ENCODE measurements around the gene PGA4.
"Not testable (repeated sequence)": the region's sequence is repeated elsewhere in the genome, so short reads cannot be mapped to it uniquely, and the experiment has no call there.

Gene PGA4

DNA sequence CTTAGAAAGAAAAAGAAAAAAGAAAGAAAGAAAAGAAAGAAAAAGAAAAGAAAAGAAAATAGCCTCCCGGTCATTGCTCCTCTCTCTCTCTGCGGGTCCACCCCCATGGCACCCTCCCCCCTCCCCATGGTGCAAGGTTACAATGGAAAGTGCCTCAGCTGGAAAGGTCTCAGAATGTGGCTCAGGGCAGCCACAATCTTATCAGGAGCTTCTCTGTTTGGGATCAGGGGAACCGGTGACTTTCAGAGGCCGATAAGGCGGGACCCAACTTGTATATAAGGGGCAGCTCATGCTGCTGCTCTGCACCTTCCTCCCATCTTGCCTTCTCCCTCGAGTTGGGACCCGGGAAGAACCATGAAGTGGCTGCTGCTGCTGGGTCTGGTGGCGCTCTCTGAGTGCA is at the start of gene PGA4:
TSS of gene PGA4 (plus strand) at position 301 of the 400 bp plus-strand sequence. CDS start at position 355, 54 bp downstream.
- H3K27me3 ChIP-seq (ENCODE audit: control insufficient read depth in 1 of 2, insufficient read depth in 2 of 2, low read length in 2 of 2); H3K9me3 ChIP-seq (ENCODE audit: control insufficient read depth in 2 of 2, low read length in 2 of 2); H3K36me3 ChIP-seq (ENCODE audit: control insufficient read depth in 2 of 2, insufficient read depth in 2 of 2, low read length in 2 of 2); H3K4me1 ChIP-seq (ENCODE audit: control insufficient read depth, insufficient read depth, low read length); H3K4me3 ChIP-seq (ENCODE audit: low read length in 2 of 2); H3K27ac ChIP-seq (ENCODE audit: low read length); H3K9ac ChIP-seq (ENCODE audit: low read length in 2 of 2): not testable (repeated sequence)

DNA sequence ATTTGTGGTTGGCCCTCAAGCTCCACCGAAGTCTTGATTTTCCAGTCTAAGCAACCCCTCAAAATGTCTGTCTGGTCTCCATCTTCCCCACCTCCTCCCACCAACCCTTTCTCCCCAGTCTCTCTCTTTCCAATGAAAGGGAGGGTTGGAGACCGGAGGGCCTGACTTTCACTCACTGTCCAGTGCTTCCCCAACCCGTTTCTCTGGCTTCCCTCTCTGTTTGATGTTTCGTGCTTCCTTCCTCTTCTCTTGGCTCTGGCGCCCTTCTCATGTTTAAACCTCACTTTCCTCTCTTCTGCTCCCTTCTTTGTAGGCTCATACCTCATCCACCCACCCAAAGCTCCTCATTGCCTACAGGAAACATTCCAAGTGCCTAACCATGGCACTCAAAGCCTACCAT is 49.8 kb upstream of the PGA4 start:
- Histone ChIP-seq H3K9me3 (ENCODE audit: control insufficient read depth in 2 of 2, low read length in 2 of 2) (peaks cover 0 to 5% of the 10 kb centered on the region in 2 donors), H3K36me3 (ENCODE audit: control insufficient read depth in 2 of 2, insufficient read depth in 2 of 2, low read length in 2 of 2) (no peaks in the 10 kb centered on the region), H3K4me1 (ENCODE audit: control insufficient read depth, insufficient read depth, low read length) (no peaks in the 10 kb centered on the region), H3K4me3 (ENCODE audit: low read length in 2 of 2) (no peak overlapping the region), H3K9ac (ENCODE audit: low read length in 2 of 2) (no peak overlapping the region), H3K27me3 (ENCODE audit: control insufficient read depth in 1 of 2, insufficient read depth in 2 of 2, low read length in 2 of 2) (peaks cover 3 to 4% of the 10 kb centered on the region in 2 donors), H3K27ac (ENCODE audit: low read length) (no peak overlapping the region)

DNA sequence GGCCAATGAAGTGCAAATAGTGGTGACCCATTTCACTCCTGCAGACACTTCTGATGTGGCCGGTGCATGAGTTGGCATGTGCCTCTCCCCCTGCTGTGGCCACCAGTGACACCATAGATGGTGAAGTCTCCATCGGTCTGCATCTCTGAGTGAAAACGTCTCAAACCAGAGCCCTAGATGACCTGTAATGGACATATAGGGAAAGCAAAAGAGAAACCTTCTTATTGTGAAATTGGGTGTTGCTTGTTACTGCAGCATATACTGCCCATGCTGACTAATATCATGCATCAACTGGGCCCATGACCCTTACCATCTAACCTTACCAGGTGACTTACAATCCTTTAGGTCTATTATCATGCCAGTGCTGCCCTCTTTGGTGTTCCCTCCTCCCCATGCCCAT is 49.3 kb upstream of the PGA4 start:
- no peak overlapping the region for H3K4me3 ChIP-seq (ENCODE audit: low read length in 2 of 2)
- no peaks in the 10 kb centered on the region for H3K36me3 ChIP-seq (ENCODE audit: control insufficient read depth in 2 of 2, insufficient read depth in 2 of 2, low read length in 2 of 2)
- no peaks in the 10 kb centered on the region for H3K4me1 ChIP-seq (ENCODE audit: control insufficient read depth, insufficient read depth, low read length)
- no peak overlapping the region for H3K27ac ChIP-seq (ENCODE audit: low read length)
- peaks cover 3 to 4% of the 10 kb centered on the region in 2 donors for H3K27me3 ChIP-seq (ENCODE audit: control insufficient read depth in 1 of 2, insufficient read depth in 2 of 2, low read length in 2 of 2)
- H3K9me3 ChIP-seq (ENCODE audit: control insufficient read depth in 2 of 2, low read length in 2 of 2), result peaks cover 0 to 5% of the 10 kb centered on the region in 2 donors
- H3K9ac ChIP-seq (ENCODE audit: low read length in 2 of 2), result no peak overlapping the region

DNA sequence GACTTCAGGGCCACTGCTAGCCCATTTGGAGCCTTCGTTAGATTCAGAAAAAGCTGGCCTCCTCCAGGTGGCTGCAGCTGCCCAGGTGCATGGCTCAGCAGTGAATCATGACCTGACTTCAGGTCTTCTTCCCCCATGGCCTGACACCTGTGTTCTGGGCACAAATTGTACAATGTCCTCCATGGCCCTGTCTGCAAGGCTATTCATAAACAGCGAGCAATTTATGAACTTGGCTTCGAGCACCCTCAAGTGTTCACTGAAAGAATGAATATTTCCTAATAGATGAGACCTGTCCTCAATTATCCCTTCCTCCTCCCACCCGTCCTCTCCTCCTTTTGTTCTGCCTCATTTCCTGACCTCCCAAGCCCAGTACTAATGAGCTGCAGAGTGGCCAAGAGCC is 48.7 kb upstream of the PGA4 start:
- Histone ChIP-seq H3K9me3 (ENCODE audit: control insufficient read depth in 2 of 2, low read length in 2 of 2) (peaks cover 0 to 5% of the 10 kb centered on the region in 2 donors), H3K27ac (ENCODE audit: low read length) (no peak overlapping the region), H3K4me3 (ENCODE audit: low read length in 2 of 2) (no peak overlapping the region), H3K9ac (ENCODE audit: low read length in 2 of 2) (no peak overlapping the region), H3K4me1 (ENCODE audit: control insufficient read depth, insufficient read depth, low read length) (no peaks in the 10 kb centered on the region), H3K36me3 (ENCODE audit: control insufficient read depth in 2 of 2, insufficient read depth in 2 of 2, low read length in 2 of 2) (no peaks in the 10 kb centered on the region), H3K27me3 (ENCODE audit: control insufficient read depth in 1 of 2, insufficient read depth in 2 of 2, low read length in 2 of 2) (peaks cover 3 to 4% of the 10 kb centered on the region in 2 donors)

DNA sequence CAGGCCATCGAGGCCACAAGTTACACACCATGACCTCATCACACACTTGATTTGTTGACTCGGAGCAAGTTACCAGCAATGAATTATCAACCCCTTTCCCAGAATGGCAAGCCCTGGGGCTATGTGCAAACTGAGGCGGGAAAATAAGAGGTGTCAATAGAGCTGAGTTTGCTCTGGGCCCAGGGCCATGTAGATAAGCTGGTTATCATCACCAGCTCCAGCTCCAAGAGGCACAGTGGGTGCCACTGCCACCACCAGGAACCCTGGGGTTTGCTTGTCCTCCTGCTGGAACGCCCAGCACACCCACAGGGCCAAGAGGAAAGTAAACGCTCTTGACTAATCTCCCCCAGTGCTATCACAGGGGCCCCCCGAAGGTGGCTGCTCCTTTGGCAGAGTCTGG is 47.9 kb upstream of the PGA4 start:
- Histone ChIP-seq H3K4me1 (ENCODE audit: control insufficient read depth, insufficient read depth, low read length) (no peaks in the 10 kb centered on the region), H3K27ac (ENCODE audit: low read length) (no peak overlapping the region), H3K27me3 (ENCODE audit: control insufficient read depth in 1 of 2, insufficient read depth in 2 of 2, low read length in 2 of 2) (peaks cover 3 to 4% of the 10 kb centered on the region in 2 donors), H3K9me3 (ENCODE audit: control insufficient read depth in 2 of 2, low read length in 2 of 2) (peaks cover 0 to 5% of the 10 kb centered on the region in 2 donors), H3K4me3 (ENCODE audit: low read length in 2 of 2) (no peak overlapping the region), H3K9ac (ENCODE audit: low read length in 2 of 2) (no peak overlapping the region), H3K36me3 (ENCODE audit: control insufficient read depth in 2 of 2, insufficient read depth in 2 of 2, low read length in 2 of 2) (no peaks in the 10 kb centered on the region)

DNA sequence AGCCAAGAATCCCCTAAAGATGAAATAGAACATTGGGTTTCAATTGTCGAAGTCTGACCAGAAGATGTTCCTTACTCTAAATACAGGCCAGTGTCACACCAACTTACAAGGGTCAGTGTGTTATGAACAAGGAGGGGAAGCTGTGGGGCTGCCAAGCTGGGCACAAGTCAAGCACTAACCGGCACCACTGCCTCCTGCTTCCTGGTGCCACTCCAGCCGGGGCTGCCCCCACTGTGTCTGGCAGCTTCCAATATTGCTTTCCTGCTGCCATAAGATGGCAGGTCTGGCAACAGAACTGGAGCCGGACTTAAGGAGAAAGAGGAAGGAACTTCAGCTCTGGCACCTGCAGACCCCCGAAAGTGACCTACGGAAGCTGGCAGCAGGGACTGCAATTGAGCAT is 47.2 kb upstream of the PGA4 start:
- no peak overlapping the region for H3K27ac ChIP-seq (ENCODE audit: low read length)
- no peak overlapping the region for H3K9ac ChIP-seq (ENCODE audit: low read length in 2 of 2)
- H3K27me3 ChIP-seq (ENCODE audit: control insufficient read depth in 1 of 2, insufficient read depth in 2 of 2, low read length in 2 of 2), result peaks cover 3 to 4% of the 10 kb centered on the region in 2 donors
- H3K36me3 ChIP-seq (ENCODE audit: control insufficient read depth in 2 of 2, insufficient read depth in 2 of 2, low read length in 2 of 2), result no peaks in the 10 kb centered on the region
- H3K9me3 ChIP-seq (ENCODE audit: control insufficient read depth in 2 of 2, low read length in 2 of 2), result peaks cover 0 to 5% of the 10 kb centered on the region in 2 donors
- no peaks in the 10 kb centered on the region for H3K4me1 ChIP-seq (ENCODE audit: control insufficient read depth, insufficient read depth, low read length)
- no peak overlapping the region for H3K4me3 ChIP-seq (ENCODE audit: low read length in 2 of 2)

DNA sequence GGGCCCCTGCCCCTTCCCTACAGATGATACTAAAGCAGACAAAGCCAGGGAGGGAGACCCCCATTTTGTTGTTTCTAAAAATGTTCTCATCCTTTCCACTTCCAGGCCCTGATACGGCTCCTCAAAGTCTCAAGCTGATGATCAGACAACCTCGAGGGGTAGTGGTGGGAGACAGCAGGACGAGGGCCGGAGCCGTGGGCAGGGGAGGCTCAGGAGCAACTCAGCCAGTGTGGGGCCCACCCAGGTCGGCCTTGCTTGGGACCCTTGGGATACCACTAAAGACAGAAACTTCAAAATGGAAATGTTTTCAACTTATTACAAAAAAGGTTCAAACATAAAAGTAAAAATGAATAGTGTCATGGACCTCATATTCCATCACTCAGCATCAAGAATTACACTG is 45.7 kb upstream of the PGA4 start:
- H3K9me3 ChIP-seq (ENCODE audit: control insufficient read depth in 2 of 2, low read length in 2 of 2), result peaks cover 0 to 5% of the 10 kb centered on the region in 2 donors
- no peaks in the 10 kb centered on the region for H3K36me3 ChIP-seq (ENCODE audit: control insufficient read depth in 2 of 2, insufficient read depth in 2 of 2, low read length in 2 of 2)
- no peak overlapping the region for H3K4me3 ChIP-seq (ENCODE audit: low read length in 2 of 2)
- H3K27me3 ChIP-seq (ENCODE audit: control insufficient read depth in 1 of 2, insufficient read depth in 2 of 2, low read length in 2 of 2), result peaks cover 3 to 4% of the 10 kb centered on the region in 2 donors
- H3K9ac ChIP-seq (ENCODE audit: low read length in 2 of 2), result no peak overlapping the region
- H3K4me1 ChIP-seq (ENCODE audit: control insufficient read depth, insufficient read depth, low read length), result no peaks in the 10 kb centered on the region
- H3K27ac ChIP-seq (ENCODE audit: low read length), result no peak overlapping the region

DNA sequence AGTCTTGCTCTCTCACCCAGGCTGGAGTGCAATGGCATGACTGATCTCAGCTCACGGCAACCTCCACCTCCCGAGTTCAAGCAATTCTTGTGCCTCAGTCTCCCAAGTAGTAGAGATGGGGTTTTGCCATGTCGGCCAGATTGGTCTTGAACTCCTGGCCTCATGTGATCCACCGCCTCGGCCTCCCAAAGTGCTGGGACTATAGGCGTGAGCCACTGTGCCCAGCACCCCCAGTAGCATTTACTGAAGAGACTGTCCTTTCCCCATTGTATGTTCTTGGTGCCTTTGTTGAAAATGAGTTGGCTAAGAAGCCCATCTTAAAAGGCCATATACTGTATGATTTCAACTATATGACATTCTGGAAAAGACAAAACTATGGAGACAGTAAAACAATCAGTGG is 41.9 kb upstream of the PGA4 start:
- H3K9ac ChIP-seq (ENCODE audit: low read length in 2 of 2); H3K4me3 ChIP-seq (ENCODE audit: low read length in 2 of 2); H3K27me3 ChIP-seq (ENCODE audit: control insufficient read depth in 1 of 2, insufficient read depth in 2 of 2, low read length in 2 of 2); H3K36me3 ChIP-seq (ENCODE audit: control insufficient read depth in 2 of 2, insufficient read depth in 2 of 2, low read length in 2 of 2); H3K4me1 ChIP-seq (ENCODE audit: control insufficient read depth, insufficient read depth, low read length); H3K9me3 ChIP-seq (ENCODE audit: control insufficient read depth in 2 of 2, low read length in 2 of 2); H3K27ac ChIP-seq (ENCODE audit: low read length): not testable (repeated sequence)

DNA sequence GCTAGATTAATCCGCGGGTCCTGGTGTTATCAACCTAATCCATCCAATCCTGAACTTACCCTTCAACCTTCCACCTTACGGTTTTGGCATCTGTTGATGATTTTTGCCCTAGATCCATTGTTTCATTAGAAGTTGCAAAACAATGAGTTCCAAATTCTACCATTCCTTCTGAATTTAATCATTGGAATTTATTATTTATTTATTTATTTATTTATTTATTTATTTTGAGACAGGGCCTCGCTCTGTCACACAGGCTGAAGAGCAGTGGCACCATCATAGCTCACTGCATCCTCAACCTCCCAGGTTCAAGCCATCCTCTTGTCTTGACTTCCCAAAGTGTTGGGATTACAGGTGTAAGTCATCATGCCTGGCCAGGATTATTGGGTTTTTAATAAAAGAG is 40.7 kb upstream of the PGA4 start:
- Histone ChIP-seq H3K4me3 (ENCODE audit: low read length in 2 of 2) (no peak overlapping the region), H3K36me3 (ENCODE audit: control insufficient read depth in 2 of 2, insufficient read depth in 2 of 2, low read length in 2 of 2) (no peaks in the 10 kb centered on the region), H3K9ac (ENCODE audit: low read length in 2 of 2) (no peak overlapping the region), H3K4me1 (ENCODE audit: control insufficient read depth, insufficient read depth, low read length) (no peaks in the 10 kb centered on the region), H3K27me3 (ENCODE audit: control insufficient read depth in 1 of 2, insufficient read depth in 2 of 2, low read length in 2 of 2) (no peaks in the 10 kb centered on the region), H3K27ac (ENCODE audit: low read length) (no peak overlapping the region), H3K9me3 (ENCODE audit: control insufficient read depth in 2 of 2, low read length in 2 of 2) (no peaks in the 10 kb centered on the region)

DNA sequence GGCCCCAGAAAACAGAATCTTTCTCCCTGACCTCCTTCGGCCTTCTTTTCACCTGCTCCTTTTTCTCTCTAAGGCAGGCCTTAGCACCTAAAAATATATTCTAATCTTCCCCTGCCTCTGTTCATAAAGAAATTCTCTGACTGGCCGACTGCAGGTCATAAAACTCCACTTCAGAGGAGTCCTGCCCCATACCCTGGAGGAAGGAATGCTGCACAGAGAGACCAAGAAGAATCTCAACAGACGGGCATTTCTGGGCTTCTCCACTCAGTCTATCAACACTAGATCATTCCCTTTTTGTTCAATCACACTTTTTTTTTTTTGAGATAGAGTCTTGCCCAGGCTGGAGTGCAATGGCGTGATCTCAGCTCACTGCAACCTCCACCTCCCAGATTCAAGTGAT is 38.5 kb upstream of the PGA4 start:
- Histone ChIP-seq H3K9ac (ENCODE audit: low read length in 2 of 2) (no peak overlapping the region), H3K9me3 (ENCODE audit: control insufficient read depth in 2 of 2, low read length in 2 of 2) (no peaks in the 10 kb centered on the region), H3K27me3 (ENCODE audit: control insufficient read depth in 1 of 2, insufficient read depth in 2 of 2, low read length in 2 of 2) (no peaks in the 10 kb centered on the region), H3K27ac (ENCODE audit: low read length) (no peak overlapping the region), H3K4me3 (ENCODE audit: low read length in 2 of 2) (no peak overlapping the region), H3K4me1 (ENCODE audit: control insufficient read depth, insufficient read depth, low read length) (no peaks in the 10 kb centered on the region), H3K36me3 (ENCODE audit: control insufficient read depth in 2 of 2, insufficient read depth in 2 of 2, low read length in 2 of 2) (no peaks in the 10 kb centered on the region)

DNA sequence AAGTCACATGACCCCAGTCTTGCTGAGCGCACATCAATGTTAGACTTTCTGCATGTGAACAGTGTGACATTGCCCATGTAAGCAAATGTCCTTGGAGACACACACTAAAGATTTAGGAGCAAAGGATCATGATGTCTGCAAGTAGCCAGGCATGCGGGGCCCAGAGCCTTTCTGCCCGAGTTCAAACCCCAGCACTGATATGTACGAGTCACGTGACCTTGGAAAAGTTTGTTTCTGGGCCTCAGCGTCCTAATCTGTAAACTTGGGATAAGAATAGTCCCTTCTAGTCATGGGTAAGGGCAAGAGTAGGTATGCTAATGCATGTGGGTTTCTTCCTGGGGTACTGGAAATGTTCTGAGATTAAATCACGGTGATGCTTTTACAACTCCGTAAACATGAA is 35.6 kb upstream of the PGA4 start:
- Histone ChIP-seq H3K9ac (ENCODE audit: low read length in 2 of 2) (no peak overlapping the region), H3K9me3 (ENCODE audit: control insufficient read depth in 2 of 2, low read length in 2 of 2) (no peaks in the 10 kb centered on the region), H3K4me1 (ENCODE audit: control insufficient read depth, insufficient read depth, low read length) (no peaks in the 10 kb centered on the region), H3K27ac (ENCODE audit: low read length) (no peak overlapping the region), H3K36me3 (ENCODE audit: control insufficient read depth in 2 of 2, insufficient read depth in 2 of 2, low read length in 2 of 2) (no peaks in the 10 kb centered on the region), H3K4me3 (ENCODE audit: low read length in 2 of 2) (no peak overlapping the region), H3K27me3 (ENCODE audit: control insufficient read depth in 1 of 2, insufficient read depth in 2 of 2, low read length in 2 of 2) (peaks cover 0 to 2% of the 10 kb centered on the region in 2 donors)

Measured in stomach smooth muscle (tissue), 2 donors.